Stimulated activated CD8-positive, alpha-beta memory T cell treated with anti-CD3 and anti-CD28 coated beads, Interleukin-12 subunit alpha, Interleukin-12 subunit beta, amount 100 ng/mL, for 1 hour (primary cell): Measurements from ENCODE around the gene MARCHF9.
A peak's percentile ranks its signal among the peaks of the same experiment; 100 is the strongest.
"Not testable (repeated sequence)": the region's sequence is repeated elsewhere in the genome, so short reads cannot be mapped to it uniquely, and the experiment has no call there.

Experiments used
- DNase-seq: peaks from one replicate; pipeline ENCODE4 v3.0.0-alpha.2; 2020; ENCODE audit warnings: low read depth

Gene MARCHF9

DNA sequence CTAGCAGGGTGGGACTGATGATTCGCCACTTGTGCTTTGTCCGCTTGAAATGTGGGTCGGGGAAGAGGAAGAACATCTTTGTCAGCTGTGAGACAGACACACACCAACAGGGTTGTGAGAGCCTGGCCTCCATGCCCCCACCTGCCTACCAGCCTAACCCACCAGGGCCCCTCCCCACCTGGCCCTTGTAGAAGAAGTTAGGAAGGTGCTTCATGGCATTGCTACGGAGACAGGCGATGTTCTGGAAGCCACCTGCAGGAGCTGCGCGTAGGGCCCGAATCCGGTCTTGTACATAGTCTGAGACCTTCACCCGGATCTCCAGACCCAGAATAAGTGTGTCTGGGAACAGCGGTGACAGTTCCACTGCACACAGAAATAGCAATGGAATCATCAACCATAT is 14.7 kb downstream of the MARCHF9 start:
- no peak for DNase-seq

DNA sequence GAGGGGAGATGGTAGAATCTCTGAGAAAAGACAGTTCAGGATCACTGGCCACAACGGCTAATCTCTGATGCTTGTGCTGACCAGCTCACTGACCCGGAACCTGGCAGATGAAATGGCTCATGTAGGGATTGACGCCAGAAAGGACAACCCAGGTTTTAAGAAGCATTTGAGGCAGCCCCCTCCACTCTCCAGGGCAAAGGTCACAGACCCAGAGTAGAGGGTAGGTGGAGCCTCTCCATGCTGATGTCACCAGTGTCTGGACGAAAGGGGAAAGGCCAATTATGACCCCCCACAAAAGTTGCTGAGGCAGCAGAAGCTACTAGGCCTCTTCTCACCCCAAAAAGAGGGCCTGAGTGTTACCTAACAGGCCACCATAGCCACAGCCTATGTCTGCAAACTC is 15.8 kb downstream of the MARCHF9 start:
- DNase-seq, result no peak

DNA sequence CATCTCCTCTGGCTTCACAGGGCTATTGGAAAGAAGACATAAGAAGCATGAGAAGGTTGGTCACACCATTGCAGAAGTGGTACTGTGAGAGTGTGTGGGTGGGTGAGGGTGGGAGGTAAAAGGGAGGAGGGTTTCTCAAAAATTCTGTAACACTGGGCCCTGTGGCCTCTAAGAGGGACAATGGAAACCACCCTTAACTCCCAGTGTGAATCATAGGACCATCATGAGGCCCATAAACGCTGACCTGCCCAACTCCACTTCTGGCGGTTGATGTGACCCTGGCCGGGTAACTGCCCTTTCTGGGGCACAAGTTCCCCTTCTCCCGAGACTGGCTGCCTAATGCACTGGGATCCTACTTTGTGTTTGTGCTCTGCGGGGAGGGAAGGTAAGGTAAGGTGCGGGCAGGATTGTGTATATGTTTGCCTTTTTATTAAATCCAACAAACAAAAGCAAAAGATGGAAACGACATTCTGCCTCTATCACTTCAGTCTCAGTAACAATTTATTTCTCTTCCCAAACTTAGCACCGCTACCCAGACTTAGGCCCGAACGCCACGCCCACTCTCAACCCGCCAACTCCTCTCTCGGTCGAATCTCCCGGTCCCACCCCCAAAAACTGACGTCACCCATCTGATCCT is 16.5 kb downstream of the MARCHF9 start:
- peak; percentile 62 for DNase-seq

DNA sequence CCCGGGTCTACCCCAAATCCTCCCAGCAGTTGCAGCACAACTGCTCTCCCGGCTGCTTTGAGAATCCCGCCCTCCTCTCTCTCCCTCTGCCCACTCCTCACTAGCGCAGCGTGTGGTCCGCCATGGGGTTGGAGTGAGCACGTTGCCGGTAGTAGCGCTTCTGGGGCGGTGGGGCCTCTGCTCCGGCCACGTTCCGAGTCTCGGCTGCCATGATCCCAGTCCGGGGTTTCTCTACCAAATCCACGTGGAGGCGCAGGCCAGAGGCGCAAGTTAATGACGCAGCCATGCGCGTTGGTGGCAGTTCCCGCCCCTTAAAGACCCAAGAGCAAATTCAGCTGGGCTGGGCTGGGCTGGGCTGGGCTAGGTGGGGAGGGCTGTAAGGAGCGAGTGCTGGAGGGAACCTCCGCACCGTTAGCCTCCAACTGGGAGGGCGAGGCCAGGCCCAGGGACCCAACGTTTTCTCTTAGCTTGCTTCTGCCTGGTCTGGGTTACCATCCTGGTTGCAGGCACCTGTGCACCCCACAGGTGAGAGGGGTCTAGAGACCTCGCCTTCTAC is 17.0 kb downstream of the MARCHF9 start, which contains the start of gene METTL1:
Gene METTL1 (minus strand): TSS at position 233 of the 556 bp plus-strand sequence. CDS start 22 bp downstream, at position 211.
- peak; percentile 79 for DNase-seq

DNA sequence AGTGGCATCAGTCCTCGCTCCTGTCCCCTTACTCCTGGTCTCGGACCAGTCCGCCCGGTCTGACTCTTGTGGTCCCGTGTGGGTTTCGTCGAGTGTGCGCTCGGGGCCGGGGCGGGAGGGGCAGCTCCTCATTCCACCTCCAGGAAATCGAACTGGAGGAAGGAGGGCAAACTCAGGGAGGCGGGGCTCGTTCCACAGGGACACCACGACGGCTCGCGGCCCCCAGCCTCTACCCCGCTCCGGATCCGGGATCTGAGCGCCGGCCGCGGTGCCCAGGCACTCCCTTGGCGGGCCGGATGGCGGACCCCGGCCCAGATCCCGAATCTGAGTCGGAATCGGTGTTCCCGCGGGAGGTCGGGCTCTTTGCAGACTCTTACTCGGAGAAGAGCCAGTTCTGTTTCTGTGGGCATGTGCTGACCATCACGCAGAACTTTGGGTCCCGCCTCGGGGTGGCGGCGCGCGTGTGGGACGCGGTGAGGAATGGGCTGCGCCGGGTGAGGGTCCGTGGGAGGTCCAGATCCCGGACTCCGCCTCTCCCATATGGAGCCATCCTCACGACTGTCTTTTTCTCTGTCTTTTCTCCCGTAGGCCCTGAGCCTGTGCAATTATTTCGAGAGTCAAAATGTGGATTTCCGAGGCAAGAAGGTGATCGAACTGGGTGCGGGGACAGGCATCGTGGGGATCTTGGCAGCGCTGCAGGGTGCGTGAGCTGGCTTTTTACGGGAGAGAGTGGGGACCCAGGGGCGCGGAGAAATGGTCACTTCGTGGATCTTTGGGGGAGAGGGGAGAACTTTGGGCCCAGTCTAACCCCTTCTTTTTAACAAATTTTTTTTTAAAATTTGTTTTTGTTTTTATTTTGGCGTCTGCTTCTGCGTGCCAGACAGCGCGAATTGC is 17.8 kb downstream of the MARCHF9 start, which contains the start of gene EEF1AKMT3:
Gene EEF1AKMT3 (plus strand): TSS at position 186 of the 894 bp plus-strand sequence. CDS start 111 bp downstream, at position 297.
- no peak for DNase-seq

DNA sequence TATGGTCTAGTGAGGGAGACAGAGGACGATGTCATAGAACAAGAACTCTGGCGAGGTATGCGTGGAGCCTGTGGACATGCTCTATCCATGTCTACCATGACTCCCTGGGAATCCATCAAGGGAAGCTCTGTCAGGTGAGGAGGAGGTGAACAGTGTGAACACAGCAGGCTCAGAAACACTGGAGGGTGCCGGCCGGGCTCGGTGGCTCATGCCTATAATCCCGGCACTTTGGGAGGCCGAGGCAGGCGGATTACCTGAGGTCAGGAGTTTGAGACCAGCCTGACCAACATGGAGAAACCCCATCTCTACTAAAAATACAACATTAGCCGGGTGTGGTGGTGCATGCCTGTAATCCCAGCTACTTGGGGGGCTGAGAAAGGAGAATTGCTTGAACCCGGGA is 19.7 kb downstream of the MARCHF9 start:
- not testable (repeated sequence) for DNase-seq

DNA sequence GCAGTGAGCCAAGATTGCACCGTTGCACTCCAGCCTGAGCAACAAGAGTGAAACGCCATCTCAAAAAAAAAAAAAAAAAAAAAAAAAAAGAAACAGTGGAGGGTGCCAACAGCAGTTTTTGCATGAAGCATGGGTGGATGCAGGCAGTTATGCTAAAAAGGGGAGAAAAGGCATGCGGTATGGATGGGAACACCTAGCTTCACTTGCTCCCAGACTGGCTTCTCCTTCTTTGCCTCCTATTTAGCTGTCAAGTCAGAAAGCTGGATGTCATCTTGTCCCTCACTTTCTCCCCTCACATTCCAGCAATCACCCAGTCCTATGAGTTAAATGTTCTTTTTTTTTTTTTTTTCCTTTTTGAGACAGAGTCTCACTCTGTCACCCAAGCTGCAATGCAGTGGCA is 20.1 kb downstream of the MARCHF9 start:
- no peak for DNase-seq

DNA sequence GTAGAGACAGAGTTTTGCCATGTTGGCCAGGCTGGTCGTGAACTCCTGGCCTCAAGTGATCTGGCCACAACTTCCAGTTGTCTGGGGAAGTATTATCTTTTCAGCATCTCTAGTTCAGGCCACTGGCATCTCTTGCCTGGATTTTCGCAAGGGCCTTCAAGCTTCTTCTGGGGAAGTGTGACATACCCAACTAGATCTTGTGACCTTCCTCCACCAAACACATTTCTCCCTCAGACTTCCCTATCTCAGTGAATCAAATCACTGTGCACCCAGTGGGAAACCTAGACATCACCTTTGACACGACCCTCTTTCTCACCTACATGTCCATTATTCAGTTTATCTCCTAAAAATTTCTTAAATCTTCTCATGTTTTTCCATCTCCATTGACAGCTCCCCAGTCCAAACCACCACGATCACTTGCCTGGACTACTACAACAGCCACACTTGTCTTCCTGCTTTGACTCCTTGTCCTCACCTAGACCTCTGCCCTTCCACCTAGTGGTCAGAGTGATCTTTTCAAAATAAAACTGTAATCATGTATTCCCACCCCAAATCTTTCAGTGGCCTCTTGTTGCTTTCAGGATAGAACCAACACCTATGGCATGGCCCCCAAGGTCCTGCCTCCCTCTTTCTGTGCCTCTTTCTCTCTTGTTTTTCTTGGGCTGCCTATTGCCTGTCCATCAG is 20.8 kb downstream of the MARCHF9 start:
- no peak for DNase-seq

DNA sequence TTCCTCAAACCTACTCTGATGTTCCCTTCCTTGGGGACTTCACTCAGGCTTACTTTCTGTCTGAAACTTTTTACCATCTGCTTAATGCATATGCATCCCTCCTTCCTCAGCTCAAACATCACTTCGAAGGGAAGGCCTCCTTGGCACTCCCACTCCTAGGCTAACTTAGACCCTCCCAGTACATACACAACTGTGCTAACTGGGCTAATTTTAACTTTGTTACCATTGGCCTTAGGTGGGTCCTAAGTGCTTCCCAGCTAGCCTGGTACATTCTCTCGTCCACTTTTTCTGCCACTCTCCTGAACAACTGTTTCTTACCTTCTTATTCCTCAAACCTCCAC is 21.3 kb downstream of the MARCHF9 start:
- no peak for DNase-seq

DNA sequence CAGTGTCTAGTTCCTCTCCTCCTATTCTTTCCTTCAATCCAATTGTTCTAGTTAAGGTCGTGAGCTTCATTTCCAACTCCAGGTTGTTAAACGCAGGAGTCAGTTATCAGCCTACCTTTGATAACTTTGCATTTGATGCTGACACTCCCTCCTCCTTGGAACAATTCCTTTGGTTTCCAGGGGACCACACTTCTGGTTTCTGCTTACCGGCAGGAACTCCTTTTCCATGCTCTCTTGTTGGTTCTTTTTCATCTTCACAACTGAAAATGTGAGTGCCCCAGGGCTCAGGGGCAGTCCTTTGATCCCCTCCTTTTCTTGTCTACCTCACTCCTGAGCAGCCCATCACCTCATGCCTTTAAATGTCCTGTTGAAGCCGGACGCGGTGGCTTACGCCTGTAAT is 22.5 kb downstream of the MARCHF9 start:
- no peak for DNase-seq

DNA sequence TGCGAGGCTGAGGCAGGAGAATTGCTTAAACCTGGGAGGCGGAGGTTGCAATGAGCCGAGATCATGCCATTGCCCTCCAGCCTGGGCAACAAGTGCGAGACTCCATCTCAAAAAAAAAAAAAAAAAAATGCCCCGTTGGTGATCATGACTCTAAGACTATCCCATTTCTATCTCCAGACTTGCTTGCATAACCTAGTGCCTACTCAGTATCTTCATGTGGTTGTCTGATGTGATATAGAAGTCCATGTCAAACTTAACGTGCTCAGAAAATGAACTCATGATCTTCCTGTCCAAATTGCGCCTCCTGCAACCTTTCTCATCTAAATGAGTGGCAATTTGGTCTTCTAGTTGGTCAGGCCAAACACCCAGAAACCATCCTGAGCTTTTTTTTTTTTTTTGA is 23.0 kb downstream of the MARCHF9 start:
- no peak for DNase-seq

DNA sequence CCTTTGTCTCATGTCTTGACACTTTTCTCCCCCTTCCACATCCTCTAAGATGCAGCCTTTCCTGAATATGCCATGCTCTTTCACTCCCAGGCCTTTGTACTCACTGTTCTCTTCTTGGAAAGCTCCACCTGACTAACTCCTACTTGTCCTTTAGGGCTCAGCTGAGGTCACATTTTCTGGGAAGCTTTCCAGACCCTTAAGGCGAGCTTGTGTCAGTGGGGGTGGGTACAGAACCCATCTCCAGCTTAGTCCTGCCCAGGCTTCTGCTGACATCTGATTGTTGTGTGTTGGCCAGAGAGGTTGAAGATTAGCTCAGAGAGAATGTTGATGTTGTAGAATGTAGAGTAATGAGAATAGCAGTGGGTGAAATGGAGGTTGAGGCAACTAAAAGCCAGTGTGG is 24.8 kb downstream of the MARCHF9 start:
- no peak for DNase-seq

DNA sequence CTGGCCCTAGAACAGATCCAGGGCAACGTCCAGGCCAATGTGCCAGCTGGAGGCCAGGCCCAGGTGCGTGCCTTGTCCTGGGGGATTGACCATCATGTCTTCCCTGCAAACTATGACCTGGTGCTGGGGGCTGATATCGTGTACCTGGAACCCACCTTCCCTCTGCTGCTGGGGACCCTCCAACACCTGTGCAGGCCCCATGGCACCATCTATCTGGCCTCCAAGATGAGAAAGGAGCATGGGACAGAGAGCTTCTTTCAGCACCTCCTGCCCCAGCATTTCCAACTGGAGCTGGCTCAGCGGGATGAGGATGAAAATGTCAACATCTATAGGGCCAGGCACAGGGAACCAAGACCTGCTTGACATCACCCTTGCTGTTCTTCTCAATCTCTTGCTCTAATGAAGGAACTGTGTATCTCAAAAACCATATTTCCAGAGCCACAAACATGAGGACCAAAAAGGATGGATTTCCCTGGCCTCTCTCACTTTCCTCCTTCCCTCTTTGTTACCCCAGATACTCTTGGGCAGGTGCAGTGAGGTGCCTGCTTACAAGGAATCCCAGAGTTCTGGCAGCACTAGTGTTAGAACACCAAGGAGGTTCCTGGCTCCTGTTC is 25.5 kb downstream of the MARCHF9 start:
- no peak for DNase-seq

DNA sequence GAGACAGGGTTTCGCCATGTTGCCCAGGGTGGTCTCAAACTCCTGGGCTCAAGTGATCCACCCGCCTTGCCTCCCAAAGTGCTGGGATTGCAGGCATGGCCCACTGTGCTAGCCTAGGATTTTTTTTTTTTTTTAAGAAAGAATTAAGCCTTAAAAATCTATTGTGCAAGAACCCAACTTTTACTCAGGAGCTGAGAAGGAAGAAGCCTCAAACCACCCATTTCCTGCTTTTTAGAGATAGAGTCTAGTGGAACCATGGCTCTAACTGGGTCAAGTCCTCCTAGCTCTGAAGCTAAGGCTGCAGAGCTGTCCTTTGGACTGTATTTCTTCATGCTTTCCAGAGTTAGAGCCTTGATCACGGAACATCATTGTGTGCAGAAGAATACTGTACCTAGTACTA is 26.3 kb downstream of the MARCHF9 start:
- DNase-seq, result no peak

DNA sequence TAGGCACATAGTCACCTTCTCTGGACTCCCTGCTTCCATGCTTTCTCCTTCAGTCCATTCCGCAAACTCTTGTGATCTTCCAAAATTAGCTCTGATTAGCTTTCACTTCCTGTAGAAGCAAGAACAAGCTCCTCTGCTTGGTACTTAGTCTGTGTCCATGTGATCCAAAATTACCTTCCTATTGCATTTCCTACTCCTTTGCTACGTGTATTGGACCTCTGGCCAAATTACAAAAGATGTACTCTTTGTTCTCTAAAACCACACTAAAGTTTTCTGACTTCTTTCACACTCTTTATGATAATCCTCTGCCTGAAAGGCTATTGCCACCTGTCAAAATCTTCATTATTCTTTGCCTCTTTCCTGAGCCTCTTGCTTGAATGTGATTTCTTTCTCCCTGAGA is 26.9 kb downstream of the MARCHF9 start:
- DNase-seq, result no peak

DNA sequence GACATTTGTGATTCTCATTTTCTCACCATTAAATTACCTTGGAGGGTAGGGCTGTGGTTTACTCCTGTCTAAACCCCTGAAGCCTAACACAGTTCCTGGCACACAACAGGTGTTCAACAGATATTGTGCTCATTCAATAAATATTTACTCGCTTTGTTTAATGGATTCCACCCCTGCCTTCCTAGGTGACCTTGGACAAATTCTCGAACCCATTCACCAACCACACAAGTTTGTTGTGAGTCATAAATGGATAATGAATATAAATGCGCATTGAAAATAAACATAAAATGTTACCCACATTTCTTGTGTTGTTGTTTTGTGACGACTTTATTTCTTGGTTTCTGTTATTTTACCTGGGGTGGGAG is 27.3 kb downstream of the MARCHF9 start:
- DNase-seq, result no peak

DNA sequence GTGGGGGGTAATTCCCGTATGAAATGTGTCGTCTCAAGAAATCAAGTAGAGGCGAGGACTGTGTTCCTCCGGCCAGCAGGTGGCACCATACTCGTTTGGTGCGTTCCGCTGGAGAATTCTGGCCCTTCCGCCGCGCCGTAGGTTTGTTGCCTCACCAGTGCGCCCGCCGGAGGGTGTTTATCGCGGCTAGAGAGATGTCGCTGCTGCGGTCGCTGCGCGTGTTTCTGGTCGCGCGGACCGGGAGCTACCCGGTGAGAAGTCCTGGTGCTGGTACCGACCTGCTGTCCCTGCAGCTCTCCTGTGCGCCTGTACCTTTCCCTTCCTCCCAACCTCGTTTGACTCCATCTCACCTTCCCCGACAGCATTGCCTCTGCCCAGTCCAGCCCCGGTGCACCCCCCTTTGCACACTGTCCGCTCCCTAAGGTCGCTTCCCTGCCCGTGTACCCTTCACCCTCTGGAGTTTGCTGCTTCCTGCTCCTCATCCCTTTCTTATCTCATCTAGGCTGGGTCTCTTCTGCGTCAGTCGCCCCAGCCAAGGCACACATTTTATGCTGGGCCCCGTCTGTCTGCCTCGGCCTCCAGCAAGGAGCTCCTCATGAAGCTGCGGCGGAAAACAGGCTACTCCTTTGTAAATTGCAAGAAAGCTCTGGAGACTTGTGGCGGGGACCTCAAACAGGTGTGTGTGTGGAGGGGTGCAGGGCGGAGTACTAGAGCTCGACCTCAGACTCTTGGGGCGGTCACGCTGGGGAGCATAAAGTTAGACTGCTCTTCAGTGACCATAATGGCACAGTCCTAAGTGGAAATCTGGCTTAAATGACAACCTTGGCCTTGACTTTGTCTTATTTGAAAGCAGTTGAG is 27.9 kb downstream of the MARCHF9 start, which contains the start of gene TSFM:
Gene TSFM (plus strand): TSS at position 180 of the 858 bp plus-strand sequence. CDS start 15 bp downstream, at position 195.
- DNase-seq, result peak; percentile 98

DNA sequence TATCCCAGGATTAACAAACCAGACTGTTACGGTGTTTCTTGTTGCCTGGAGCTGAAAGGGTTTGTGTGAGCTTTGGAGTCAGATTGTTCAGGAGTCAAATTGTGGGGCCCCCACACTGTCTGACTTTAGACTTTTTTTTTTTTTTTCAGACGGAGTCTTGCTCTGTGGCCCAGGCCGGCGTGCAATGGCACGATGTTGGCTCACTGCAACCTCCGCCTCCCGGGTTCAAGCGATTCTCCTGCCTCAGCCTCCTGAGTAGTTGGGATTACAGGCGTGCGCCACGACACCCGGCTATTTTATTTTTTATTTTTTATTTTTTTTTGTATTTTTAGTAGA is 28.5 kb downstream of the MARCHF9 start:
- no peak for DNase-seq

DNA sequence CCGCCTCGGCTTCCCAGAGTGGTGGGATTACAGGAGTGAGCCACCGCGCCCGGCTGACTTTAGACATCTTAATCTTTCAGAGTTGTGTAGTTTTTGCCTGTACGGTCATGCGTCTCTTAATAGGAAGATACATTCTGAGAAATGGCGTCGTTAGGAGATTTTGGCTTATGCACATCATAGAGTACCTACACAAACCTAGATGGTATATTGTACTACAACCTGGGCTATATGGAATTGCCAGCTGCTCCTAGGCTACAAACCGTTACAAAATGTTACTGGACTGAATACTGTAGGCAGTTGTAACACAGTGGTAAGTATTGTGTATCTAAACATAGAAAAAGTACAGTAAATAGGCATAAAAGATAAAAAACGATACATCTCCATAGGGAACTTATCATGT is 29.0 kb downstream of the MARCHF9 start:
- no peak for DNase-seq

DNA sequence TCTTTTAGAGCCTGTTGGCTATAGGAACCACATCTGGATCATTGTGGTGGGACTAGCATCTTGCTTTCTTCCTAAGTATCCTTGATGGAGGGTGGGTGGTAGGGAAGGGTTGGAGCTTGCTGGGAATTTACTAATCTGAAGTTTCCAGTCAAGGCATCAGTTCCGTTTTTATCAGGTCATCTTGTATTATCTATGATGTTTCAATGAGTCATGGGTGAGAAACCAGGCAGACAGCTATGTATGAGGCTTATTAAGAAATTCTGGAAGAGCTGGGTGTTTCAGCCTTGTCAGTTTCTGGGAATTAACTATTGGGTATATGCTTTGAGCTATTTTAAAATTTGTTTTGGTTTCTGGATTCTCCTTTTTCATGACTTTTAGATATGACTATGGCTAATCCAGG is 39.0 kb downstream of the MARCHF9 start:
- DNase-seq, result no peak

DNA sequence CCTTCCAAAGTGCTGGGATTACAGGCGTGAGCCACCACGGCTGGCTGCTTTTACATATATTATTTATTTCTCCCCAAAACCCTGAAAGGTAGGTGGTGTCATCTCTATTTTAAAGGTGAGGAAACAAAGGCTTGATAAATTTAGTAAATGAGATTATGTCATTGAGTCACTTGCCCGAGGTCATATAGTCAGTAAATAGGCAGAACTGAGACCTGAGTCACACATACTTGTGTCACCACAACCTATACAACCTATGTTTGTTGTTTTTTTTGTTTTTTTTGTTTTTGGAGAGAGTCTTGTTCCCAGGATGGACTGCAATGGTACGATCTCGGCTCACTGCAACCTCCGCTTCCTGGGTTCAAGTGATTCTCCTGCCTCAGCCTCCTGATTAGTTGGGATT is 40.5 kb downstream of the MARCHF9 start:
- DNase-seq, result no peak
